Activated gamma-delta T cell treated with Interleukin-2 at 50 U/mL for 16 hours (primary cell): ENCODE data around the gene FBXO10.
"Not testable (repeated sequence)": the region's sequence is repeated elsewhere in the genome, so short reads cannot be mapped to it uniquely, and the experiment has no call there.

Experiments used
- DNase-seq: peaks from one replicate; pipeline ENCODE4 v3.0.0-alpha.2; 2020

FBXO10 gene, protein sequence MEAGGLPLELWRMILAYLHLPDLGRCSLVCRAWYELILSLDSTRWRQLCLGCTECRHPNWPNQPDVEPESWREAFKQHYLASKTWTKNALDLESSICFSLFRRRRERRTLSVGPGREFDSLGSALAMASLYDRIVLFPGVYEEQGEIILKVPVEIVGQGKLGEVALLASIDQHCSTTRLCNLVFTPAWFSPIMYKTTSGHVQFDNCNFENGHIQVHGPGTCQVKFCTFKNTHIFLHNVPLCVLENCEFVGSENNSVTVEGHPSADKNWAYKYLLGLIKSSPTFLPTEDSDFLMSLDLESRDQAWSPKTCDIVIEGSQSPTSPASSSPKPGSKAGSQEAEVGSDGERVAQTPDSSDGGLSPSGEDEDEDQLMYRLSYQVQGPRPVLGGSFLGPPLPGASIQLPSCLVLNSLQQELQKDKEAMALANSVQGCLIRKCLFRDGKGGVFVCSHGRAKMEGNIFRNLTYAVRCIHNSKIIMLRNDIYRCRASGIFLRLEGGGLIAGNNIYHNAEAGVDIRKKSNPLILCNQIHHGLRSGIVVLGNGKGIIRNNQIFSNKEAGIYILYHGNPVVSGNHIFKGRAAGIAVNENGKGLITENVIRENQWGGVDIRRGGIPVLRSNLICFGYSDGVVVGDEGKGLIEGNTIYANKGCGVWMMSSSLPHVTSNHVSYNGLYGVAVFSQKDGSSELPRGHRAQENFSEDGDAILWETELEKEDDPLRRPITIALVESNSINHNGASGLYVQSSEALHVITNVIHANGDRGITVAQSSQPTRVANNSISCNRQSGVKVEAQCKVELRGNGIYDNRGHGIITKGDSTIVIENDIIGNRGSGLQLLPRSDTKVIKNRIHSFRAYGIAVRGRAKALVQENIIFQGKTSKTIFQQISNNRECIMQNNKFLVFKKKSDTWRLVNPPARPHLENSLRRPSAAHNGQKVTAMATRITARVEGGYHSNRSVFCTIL

GRCh38 chr9:37575921-37576721 is at the start of gene FBXO10:
FBXO10 (minus strand) TSS chr9:37576380; CDS start chr9:37541768, 34,612 bp downstream.
- DNase-seq = peak; percentile 27

- no peak for DNase-seq
Measured at GRCh38 chr9:37625758-37626147, 49.6 kb upstream of the FBXO10 start.

DNA sequence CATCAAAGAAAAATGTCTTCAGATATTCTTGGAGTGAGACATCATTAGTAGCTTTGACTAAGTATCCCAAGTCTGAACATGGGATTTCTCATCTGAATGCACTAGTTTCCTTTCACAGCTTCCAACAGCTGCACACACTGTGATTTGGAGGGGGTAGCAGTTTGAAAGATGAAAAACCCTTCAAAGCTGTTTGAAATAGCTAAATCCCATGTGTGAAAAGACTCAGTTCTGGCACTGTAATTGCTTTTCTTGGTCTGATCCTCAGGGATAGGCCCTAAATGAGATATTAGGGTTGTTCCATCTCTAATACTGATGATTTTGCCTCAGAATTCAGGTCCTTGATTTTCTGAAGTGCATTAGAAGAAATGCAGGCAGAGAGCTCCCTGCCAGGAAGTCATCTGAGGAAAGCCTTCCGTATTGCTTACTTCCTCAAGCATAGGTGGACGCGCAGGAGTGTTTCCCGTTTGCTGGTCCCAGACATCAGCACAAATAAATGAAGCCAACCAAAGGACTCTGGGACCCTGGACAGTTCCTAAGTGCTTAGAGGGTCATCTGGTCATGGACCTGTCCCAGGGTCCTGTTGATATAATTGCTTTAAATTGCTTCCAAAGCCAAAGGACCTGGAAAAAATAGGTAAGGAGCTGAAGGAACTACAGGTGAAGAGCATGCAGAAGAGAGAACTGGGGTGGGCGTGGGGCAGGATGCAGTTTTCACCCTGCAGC is 49.0 kb upstream of the FBXO10 start:
- no peak for DNase-seq

GRCh38 chr9:37624073-37624472 is 47.9 kb upstream of the FBXO10 start:
- no peak for DNase-seq

DNA sequence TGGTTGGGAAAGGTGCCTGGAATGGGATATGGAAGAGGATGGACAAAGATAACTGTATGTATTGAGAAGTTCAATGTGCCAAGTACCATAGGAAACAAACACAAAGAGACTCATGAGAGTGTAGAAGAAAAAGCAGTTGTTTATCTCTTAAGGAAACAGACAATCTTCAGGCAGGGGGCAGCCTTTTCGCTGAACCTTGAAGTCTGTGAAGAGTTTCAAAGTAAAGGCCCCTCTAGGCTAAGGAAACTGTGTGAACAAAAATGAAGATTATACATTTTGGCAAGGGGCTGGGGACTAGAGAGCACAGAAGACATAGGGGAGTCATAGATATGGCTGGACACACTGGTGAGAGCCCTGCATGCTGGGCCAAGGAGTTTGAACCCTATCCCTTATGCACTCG is 47.1 kb upstream of the FBXO10 start:
- DNase-seq = no peak

GRCh38 chr9:37622462-37622861 is 46.3 kb upstream of the FBXO10 start:
- DNase-seq = no peak

DNA sequence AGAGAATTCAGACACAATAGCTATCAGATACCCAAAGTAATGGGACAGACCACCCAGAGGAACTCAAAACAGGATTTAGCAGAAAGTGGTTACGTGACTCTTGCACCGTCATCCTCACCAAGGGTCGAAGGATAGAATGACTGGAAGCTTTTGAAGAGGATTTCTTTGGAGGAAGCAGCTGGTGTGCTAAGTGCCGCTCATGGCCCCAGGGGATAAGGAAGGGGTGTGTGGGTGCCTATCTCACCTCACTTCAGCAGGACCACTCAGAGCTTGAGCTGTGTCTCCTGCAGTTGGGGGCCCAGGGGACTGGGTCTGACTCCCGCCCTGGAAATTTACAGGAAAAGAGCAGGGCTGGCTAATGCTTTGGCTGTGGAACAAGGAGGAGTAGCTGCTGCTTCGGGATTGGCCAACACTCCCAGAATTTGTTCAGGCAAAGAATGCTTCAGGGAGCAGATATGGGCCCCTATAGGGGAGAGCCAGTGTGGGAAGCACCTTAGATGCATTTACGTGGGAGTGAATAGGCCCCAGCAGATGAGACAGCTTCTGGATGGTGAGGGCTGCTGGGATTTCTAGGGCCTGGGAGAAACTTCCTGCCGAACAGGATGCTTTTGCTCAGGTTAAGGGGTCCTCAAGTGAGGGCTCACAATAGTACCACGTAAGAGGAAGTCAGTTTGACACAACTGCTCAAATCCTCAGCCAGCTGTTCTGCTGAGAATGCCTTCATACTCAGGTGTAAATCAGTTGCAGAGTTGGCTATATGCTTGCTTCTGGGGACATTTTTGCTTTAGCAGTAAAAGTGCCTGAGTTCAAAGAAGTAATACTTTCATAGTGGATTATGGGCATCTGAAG is 45.3 kb upstream of the FBXO10 start:
- no peak for DNase-seq

DNA sequence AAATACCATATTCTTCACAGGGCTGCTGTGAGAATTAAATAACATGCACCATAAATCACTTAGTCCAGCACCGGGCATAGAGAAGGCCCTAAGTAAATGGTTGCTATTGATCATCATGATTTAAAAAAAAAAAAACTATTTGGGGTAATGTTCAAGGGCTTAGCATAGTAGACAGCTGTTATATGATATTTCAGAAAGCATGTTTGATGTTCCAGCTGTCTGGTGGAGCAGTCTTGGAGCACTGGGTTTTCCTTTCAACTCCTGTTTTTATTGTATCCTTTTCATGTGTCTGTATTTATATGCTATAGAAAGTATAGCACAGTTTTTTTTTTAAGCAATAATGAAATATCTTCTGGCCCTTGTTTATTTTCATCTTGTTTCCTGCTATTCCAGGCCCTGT is 44.2 kb upstream of the FBXO10 start:
- DNase-seq = no peak

DNA sequence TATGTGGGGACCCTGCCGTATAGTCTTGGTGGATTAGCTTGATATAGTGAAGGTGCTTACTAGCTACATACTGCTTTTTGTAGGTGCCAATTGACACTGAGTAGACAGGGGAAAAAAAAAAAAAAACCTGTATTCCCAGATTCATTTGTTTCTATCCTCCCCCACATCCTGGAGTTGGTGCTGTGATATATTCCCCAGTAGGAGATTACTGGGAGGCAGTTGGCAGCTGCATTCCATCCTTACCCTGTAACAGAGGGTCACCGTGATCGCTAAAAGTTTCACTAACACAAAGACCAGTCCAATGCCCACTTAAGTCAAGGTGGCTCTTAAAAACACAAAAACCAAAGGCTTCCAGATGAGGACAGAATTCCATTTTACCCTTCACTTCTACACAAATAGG is 43.6 kb upstream of the FBXO10 start:
- no peak for DNase-seq

DNA sequence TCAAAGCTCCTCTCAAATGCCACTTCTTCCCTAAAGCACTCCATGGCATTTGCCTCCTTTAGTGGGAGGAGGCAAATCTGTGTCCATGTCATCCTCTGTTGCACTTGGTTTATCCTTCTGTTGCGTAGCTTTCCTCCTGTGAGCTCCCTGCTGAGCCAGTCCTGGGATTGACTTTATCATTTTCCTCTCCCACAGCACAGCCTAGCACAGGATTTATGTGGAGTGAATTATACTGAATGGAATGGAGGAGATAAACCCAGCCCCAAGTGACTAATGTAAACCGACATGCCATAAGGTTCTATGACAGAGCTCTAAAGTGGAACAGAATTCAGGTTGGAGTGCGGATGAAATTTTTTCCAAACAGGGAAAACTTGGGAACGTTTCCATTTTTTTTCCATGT is 42.6 kb upstream of the FBXO10 start:
- DNase-seq = no peak

GRCh38 chr9:37617832-37618231 is 41.7 kb upstream of the FBXO10 start:
- no peak for DNase-seq

- no peak for DNase-seq
Measured at GRCh38 chr9:37617161-37617560, 41.0 kb upstream of the FBXO10 start.

- DNase-seq = no peak
Measured at GRCh38 chr9:37611961-37612360, 35.8 kb upstream of the FBXO10 start.

- no peak for DNase-seq
Measured at GRCh38 chr9:37611014-37611413, 34.8 kb upstream of the FBXO10 start.

DNA sequence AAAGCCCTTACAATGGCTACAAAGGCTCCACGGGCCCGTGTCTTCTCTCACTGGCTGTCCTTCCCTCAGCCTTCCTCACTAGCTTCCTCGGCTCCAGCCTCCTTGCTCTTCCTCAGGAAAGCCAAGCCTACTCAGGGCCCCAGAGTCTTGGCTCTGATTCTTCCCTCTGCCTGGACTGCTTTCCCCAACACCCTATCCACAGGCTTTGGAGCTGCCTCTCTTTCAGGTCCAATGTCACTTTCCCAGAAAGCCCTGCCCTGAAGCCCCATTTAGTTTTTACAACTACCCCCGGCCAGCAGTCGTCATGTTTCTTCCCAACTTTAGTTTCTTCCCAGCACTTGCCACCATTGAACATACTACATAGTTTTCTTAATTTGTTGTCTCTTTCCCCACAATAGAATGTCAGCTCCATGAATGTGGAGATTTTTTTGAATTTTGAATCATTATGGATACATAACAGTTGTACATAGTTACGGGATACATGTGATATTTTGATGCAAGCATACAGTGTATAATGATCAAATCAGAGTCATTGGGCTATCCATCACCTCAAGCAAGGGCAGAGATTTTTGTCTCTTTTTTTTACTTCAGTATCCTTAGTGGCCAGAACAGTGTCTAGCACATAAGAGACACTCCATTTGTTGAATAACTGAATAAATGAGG is 33.7 kb upstream of the FBXO10 start:
- DNase-seq = no peak

DNA sequence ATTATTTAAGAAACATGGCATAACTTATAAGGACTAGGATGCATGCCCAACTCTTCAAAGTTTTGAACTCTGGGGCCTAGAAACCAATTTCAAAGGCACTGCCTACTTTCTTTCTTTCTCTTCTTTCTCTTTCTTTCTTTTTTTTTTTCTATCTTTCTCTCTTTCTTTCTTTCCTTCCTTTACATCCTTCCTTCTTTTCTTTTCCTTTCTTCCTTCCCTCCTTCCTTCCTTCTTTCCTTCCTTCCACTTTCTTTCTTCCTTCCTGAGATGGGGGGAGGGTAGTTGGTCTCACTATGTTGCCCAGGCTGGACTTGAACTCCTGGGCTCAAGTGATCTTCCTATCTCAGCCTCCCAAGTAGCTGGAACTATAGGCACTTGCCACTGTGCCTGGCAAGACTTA is 32.1 kb upstream of the FBXO10 start:
- no peak for DNase-seq

- DNase-seq = no peak
Measured at GRCh38 chr9:37604296-37604695, 28.1 kb upstream of the FBXO10 start.

DNA sequence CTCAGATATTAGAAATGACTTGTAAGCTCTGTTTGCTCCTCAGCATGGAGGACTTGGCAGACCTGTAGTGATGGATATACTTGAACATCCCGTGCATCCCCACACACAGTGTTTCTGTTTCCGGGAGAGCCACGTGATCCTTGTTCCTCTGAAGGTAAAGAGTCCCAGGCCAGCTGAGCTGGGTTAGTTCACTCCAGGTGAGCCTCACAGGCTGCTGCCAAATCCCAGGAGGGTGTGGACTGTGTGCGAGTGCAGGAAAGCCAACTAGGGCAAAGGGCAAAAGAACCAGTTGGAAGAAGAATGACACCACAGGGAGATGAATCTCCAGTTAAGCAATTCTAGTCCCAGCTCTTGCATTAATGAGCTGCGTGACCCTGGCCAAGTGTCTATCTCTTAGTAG is 26.6 kb upstream of the FBXO10 start:
- no peak for DNase-seq

GRCh38 chr9:37602061-37602460 is 25.9 kb upstream of the FBXO10 start:
- DNase-seq = not testable (repeated sequence)

DNA sequence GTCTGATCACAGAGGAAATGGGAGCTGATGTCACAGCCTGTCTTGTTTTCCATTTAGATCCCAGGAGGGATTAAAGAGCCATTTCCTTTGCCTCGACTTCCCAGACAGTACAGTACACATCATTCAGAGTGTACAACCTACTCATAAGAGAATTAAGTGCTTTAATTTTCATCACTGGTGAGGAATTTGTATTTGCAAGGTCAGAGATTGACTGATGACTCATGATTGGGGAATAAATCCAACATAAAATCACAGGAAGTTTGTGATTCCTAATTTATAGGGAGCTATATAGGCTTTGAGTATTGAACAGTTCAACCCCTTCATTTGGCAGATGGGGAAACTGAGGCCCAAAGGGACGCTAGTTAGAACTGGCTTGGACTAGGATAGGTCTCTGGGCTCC is 20.3 kb upstream of the FBXO10 start:
- no peak for DNase-seq
